ENCODE results near the gene DPF1.
"Not testable (repeated sequence)": the region's sequence is repeated elsewhere in the genome, so short reads cannot be mapped to it uniquely, and the experiment has no call there.

GRCh38 chr19:38230506-38231133 lies 6.6 kb upstream of the DPF1 start:
- TF ChIP-seq CSDC2 (CRISPR knock-in tag; IDR thresholded peaks at IDR 0.05); TSHZ2 (CRISPR knock-in tag; IDR thresholded peaks at IDR 0.05); TCF4 (CRISPR knock-in tag; IDR thresholded peaks at IDR 0.05; ENCODE audit: borderline replicate concordance); ARNTL (CRISPR knock-in tag; IDR thresholded peaks at IDR 0.05; ENCODE audit: borderline replicate concordance, low read depth); SNAI2 (CRISPR knock-in tag; IDR thresholded peaks at IDR 0.05); ZFP3 (CRISPR knock-in tag; IDR thresholded peaks at IDR 0.05); PATZ1 (CRISPR knock-in tag; IDR thresholded peaks at IDR 0.05; ENCODE audit: borderline replicate concordance); RARB (CRISPR knock-in tag; IDR thresholded peaks at IDR 0.05); ZFP30 (CRISPR knock-in tag; IDR thresholded peaks at IDR 0.05); ZNF565 (CRISPR knock-in tag; conservative IDR thresholded peaks at IDR 0.05; ENCODE audit: low read depth); PPARA (CRISPR knock-in tag; IDR thresholded peaks at IDR 0.05; ENCODE audit: borderline replicate concordance); TOX (CRISPR knock-in tag; IDR thresholded peaks at IDR 0.05; ENCODE audit: borderline replicate concordance); POU6F1 (CRISPR knock-in tag; IDR thresholded peaks at IDR 0.05; ENCODE audit: borderline replicate concordance, low read depth): not testable (repeated sequence)
